Smooth muscle cell (in vitro differentiated cells): ENCODE measurements around the gene KLK8. TPM values are rescaled to one million over a fixed set of nuclear protein-coding genes. Genes with fewer than 3 reads are reported as not detected.

Experiments used
- DNase-seq: peaks from one replicate; lab custom pipeline; 2025; ENCODE audit not compliant: unreplicated experiment; lab: John Stamatoyannopoulos, UW
- H2AFZ ChIP-seq: fragments of 200-600 bp; sonication (generic); 2 replicates; pipeline ENCODE4 v1.6.0; 2016; ENCODE audit warnings: antibody characterized with exemption, low read depth, mild to moderate bottlenecking
- H3F3A ChIP-seq: fragments of 200-600 bp; sonication (generic); 2 replicates; pipeline ENCODE4 v1.6.0; 2017; ENCODE audit warnings: antibody characterized with exemption, low read depth
- H3K27ac ChIP-seq: fragments of 200-600 bp; sonication (generic); 2 replicates; pipeline ENCODE4 v1.5.1; 2016; ENCODE audit warnings: low read depth, mild to moderate bottlenecking
- H3K27me3 ChIP-seq: fragments of 200-600 bp; sonication (generic); 2 replicates; pipeline ENCODE4 v1.6.1; 2016; ENCODE audit warnings: low read depth, mild to moderate bottlenecking
- H3K36me3 ChIP-seq: fragments of 200-600 bp; sonication (generic); 2 replicates; pipeline ENCODE4 v1.5.1; 2016; ENCODE audit warnings: low read depth
- H3K4me1 ChIP-seq: fragments of 200-600 bp; sonication (generic); 2 replicates; pipeline ENCODE4 v1.5.1; 2016; ENCODE audit warnings: low read depth
- H3K4me2 ChIP-seq: fragments of 200-600 bp; sonication (generic); 2 replicates; pipeline ENCODE4 v1.6.0; 2016; ENCODE audit warnings: mild to moderate bottlenecking
- H3K4me3 ChIP-seq: fragments of 200-600 bp; sonication (generic); 2 replicates; pipeline ENCODE4 v1.5.1; 2016; ENCODE audit warnings: mild to moderate bottlenecking
- H3K79me2 ChIP-seq: fragments of 200-600 bp; sonication (generic); 2 replicates; pipeline ENCODE4 v1.6.0; 2016; ENCODE audit warnings: low read depth, mild to moderate bottlenecking
- H3K9ac ChIP-seq: fragments of 200-600 bp; sonication (generic); 2 replicates; pipeline ENCODE4 v1.6.0; 2016; ENCODE audit warnings: low read depth
- H3K9me3 ChIP-seq: fragments of 200-600 bp; sonication (generic); replicated peaks from 2 replicates; pipeline ENCODE4 v1.5.1; 2016; ENCODE audit warnings: low read depth
- H4K20me1 ChIP-seq: fragments of 200-600 bp; sonication (generic); 2 replicates; pipeline ENCODE4 v1.6.0; 2016; ENCODE audit warnings: low read depth
- CTCF ChIP-seq: fragments of 200-600 bp; sonication (generic); IDR thresholded peaks from 2 replicates; pipeline ENCODE4 v1.5.1; 2017; ENCODE audit warnings: borderline replicate concordance, mild to moderate bottlenecking, antibody characterized with exemption; ENCODE audit not compliant: insufficient read depth, poor library complexity, severe bottlenecking
- WGBS: methylation state at CpG from one replicate; pipeline ENCODE4 v1.1.7; 2016; ENCODE audit warnings: low lambda C conversion rate; 5-methylcytosine and 5-hydroxymethylcytosine counted together
- polyA plus RNA-seq: library from polyadenylated mRNA; unstranded; fragments of >200 nt; fragmentation: Nextera tagmentation; extraction: Ambion mirVana; gene quantifications from 2 replicates; pipeline ENCODE4 v1.2.1, GENCODE V29; 2016
- total RNA-seq: library from RNA; depleted of rRNA; stranded (reverse); fragments of >200 nt; gene quantifications from 2 replicates; pipeline ENCODE4 v1.2.3, GENCODE V29; 2014

KLK8 gene
- total and polyA plus RNA-seq, 2 experiments from 2014 or later, result 11.6 TPM; not detected in 1

DNA sequence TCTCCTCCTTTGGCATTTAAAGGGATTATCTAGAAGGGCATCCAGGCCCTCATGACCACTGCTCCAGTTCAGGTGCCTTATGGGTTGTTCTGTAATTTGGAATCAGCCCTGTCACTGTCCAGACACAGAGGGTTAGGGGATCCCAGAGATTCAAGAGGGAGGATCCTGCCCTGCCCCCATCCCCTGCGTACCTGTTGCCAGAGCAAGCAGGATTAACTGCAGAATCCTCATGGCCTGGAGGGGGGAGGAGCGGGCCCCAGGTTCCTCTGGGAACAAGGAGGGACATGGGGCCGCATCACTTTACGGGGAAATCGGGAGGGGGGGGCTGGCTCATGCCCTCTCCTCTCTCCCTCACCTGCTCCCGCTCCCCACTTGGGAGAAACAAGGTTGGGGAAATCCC, 24.0 kb upstream of the KLK8 start:
- Histone ChIP-seq H3K27me3 (peaks cover 5% of the 10 kb centered on the region), H3K36me3 (no peaks in the 10 kb centered on the region), H4K20me1 (no peaks in the 10 kb centered on the region), H3K4me3 (no peak overlapping the region), H3K9ac (no peak overlapping the region), H3K79me2 (no peaks in the 10 kb centered on the region), H3K4me2 (no peak overlapping the region), H2AFZ (no peak overlapping the region), H3F3A (no peaks in the 10 kb centered on the region), H3K4me1 (peaks cover 3% of the 10 kb centered on the region), H3K9me3 (no peaks in the 10 kb centered on the region), H3K27ac (no peak overlapping the region)
- TF ChIP-seq CTCF, result no peak
- no peak for DNase-seq
- 84% methylated on average over 6 of the region's 6 CpGs for WGBS

GRCh38 chr19:51024924-51025323, 23.5 kb upstream of the KLK8 start:
- Histone ChIP-seq H3K4me3 (no peak overlapping the region), H3K9ac (no peak overlapping the region), H3K9me3 (no peaks in the 10 kb centered on the region), H3K36me3 (no peaks in the 10 kb centered on the region), H3K79me2 (no peaks in the 10 kb centered on the region), H3F3A (no peaks in the 10 kb centered on the region), H2AFZ (no peak overlapping the region), H3K27me3 (peaks cover 10% of the 10 kb centered on the region), H4K20me1 (no peaks in the 10 kb centered on the region), H3K4me2 (no peak overlapping the region), H3K4me1 (peaks cover 3% of the 10 kb centered on the region), H3K27ac (no peak overlapping the region)
- 85% methylated on average over 4 of the region's 5 CpGs for WGBS
- no peak for DNase-seq
- no peak for TF ChIP-seq CTCF

- H4K20me1 ChIP-seq, result no peaks in the 10 kb centered on the region
- 73% methylated on average over 11 of the region's 11 CpGs for WGBS
- H3K9ac ChIP-seq, result no peak overlapping the region
- H3K27me3 ChIP-seq, result peaks cover 20% of the 10 kb centered on the region
- TF ChIP-seq CTCF, result no peak
- H3K36me3 ChIP-seq, result no peaks in the 10 kb centered on the region
- no peak for DNase-seq
- H3K4me2 ChIP-seq, result no peak overlapping the region
- no peaks in the 10 kb centered on the region for H3K79me2 ChIP-seq
- no peak overlapping the region for H3K4me3 ChIP-seq
- no peaks in the 10 kb centered on the region for H3K9me3 ChIP-seq
- no peak overlapping the region for H2AFZ ChIP-seq
- H3K4me1 ChIP-seq, result peaks cover 7% of the 10 kb centered on the region
- H3F3A ChIP-seq, result no peaks in the 10 kb centered on the region
- no peak overlapping the region for H3K27ac ChIP-seq
Measured at GRCh38 chr19:51023946-51024345, 22.5 kb upstream of the KLK8 start.

DNA sequence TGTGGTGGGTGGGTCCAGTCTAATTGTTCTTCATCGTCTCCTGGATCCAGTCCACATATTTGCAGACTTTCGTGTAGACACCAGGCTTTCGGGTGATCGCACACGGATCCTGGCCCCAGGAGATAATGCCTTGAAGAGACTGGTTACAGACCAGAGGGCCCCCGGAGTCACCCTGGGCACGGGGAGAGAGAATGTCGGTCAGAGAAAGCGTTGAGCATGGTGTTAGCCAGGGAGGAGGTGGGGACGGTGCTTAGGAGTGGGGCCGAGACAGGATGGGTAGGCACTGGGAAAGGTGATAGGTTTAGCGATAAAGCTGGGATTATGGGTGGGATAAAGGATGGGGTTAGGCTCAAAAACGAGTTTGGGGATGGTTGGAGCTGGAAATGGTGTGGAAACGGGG, 21.1 kb upstream of the KLK8 start:
- no peak overlapping the region for H3K9ac ChIP-seq
- TF ChIP-seq CTCF, result no peak
- H3K79me2 ChIP-seq, result no peaks in the 10 kb centered on the region
- H3K4me1 ChIP-seq, result peaks cover 11% of the 10 kb centered on the region
- H2AFZ ChIP-seq, result no peak overlapping the region
- H3K27ac ChIP-seq, result no peak overlapping the region
- H3F3A ChIP-seq, result no peaks in the 10 kb centered on the region
- no peak overlapping the region for H3K4me3 ChIP-seq
- H3K9me3 ChIP-seq, result no peaks in the 10 kb centered on the region
- no peak overlapping the region for H3K4me2 ChIP-seq
- WGBS, result 83% methylated on average over 14 of the region's 14 CpGs
- H3K27me3 ChIP-seq, result peaks cover 34% of the 10 kb centered on the region
- H4K20me1 ChIP-seq, result no peaks in the 10 kb centered on the region
- H3K36me3 ChIP-seq, result no peaks in the 10 kb centered on the region
- DNase-seq, result no peak
